GM12878 (cell line): ENCODE data around the gene LGALS4. TPM values are rescaled to one million over a fixed set of nuclear protein-coding genes. Genes with fewer than 3 reads are reported as not detected.

ENCODE experiments used
- ATAC-seq: fragments of 200-7000 bp; cut with Tn5 transposase; 3 replicates; pipeline ENCODE4 v1.9.1; 2020; ENCODE audit warnings: mild to moderate bottlenecking, moderate library complexity
- BruUV-seq: library from RNA; stranded (reverse); fragments of 400-500 nt; replicated peaks from 2 replicates; lab custom pipeline; 2021; lab: Mats Ljungman, UMichigan
- CTCF ChIA-PET: fragments of 300-600 bp; sonication (Branson Sonifier 250); formaldehyde crosslinking; extraction: SDS; loops from one replicate; lab custom pipeline; 2021; ENCODE audit warnings: inconsistent platforms; lab: Yijun Ruan, JAX
- POLR2A ChIA-PET: fragments of 350-600 bp; formaldehyde crosslinking; extraction: SDS; loops from one replicate; lab custom pipeline; 2021; ENCODE audit warnings: inconsistent platforms; lab: Charles Lee
- RAD21 ChIA-PET: fragments of 300-600 bp; sonication (Branson Sonifier 250); formaldehyde crosslinking; loops from one replicate; lab custom pipeline; 2023; ENCODE audit warnings: antibody characterized with exemption; ENCODE audit not compliant: unreplicated experiment; lab: Charles Lee
- SMC1A ChIA-PET: fragments of 300-600 bp; sonication (Branson Sonifier 250); formaldehyde crosslinking; loops from one replicate; lab custom pipeline; 2023; ENCODE audit not compliant: unreplicated experiment, uncharacterized antibody; lab: Charles Lee
- DNase-seq: peaks from one replicate; pipeline ENCODE4 v3.0.0-alpha.2; 2011; ENCODE audit warnings: low read depth, low spot score
- FAIRE-seq: peaks from 3 replicates; lab custom pipeline; 2011; peaks lifted over from hg19 to GRCh38; lab: Jason Lieb, UNC
- H2AFZ ChIP-seq: 2 replicates; pipeline ENCODE4 v1.6.0; 2011; ENCODE audit warnings: low read depth, low read length, control low read depth; ENCODE audit not compliant: control insufficient read depth
- H3K27ac ChIP-seq: 2 replicates; pipeline ENCODE4 v1.5.1; 2011; ENCODE audit warnings: control low read depth; ENCODE audit not compliant: control insufficient read depth, insufficient read depth
- H3K27me3 ChIP-seq, 2 experiments: replicated peaks in 1 of 2; 2 replicates each; pipeline versions ENCODE4 v1.6.0 to v1.6.1; 2011; ENCODE audit warnings: low read length in 1 of 2; ENCODE audit not compliant: control insufficient read depth in 2 of 2, insufficient read depth in 2 of 2
- H3K36me3 ChIP-seq, 2 experiments: 2 replicates each; pipeline ENCODE4 v1.5.1; 2011; ENCODE audit warnings: low read length in 1 of 2; ENCODE audit not compliant: control insufficient read depth in 2 of 2, insufficient read depth in 2 of 2
- H3K4me1 ChIP-seq: 2 replicates; pipeline ENCODE4 v1.6.1; 2011; ENCODE audit warnings: mild to moderate bottlenecking, low read length, moderate library complexity, mixed read lengths; ENCODE audit not compliant: control insufficient read depth, insufficient read depth
- H3K4me2 ChIP-seq: 2 replicates; pipeline ENCODE4 v1.6.0; 2011; ENCODE audit warnings: control low read depth; ENCODE audit not compliant: control insufficient read depth, insufficient read depth
- H3K4me3 ChIP-seq: fragments of 200-600 bp; sonication (generic); 2 replicates; pipeline ENCODE4 v1.5.1; 2016
- H3K79me2 ChIP-seq: 2 replicates; pipeline ENCODE4 v1.6.0; 2011; ENCODE audit warnings: low read length; ENCODE audit not compliant: control insufficient read depth, insufficient read depth
- H3K9ac ChIP-seq: 2 replicates; pipeline ENCODE4 v1.8.0; 2011; ENCODE audit warnings: low read length, control low read depth, mixed read lengths; ENCODE audit not compliant: control insufficient read depth, insufficient read depth
- H3K9me3 ChIP-seq: replicated peaks from 3 replicates; pipeline ENCODE4 v1.5.1; 2011; ENCODE audit warnings: mild to moderate bottlenecking, low read length; ENCODE audit not compliant: control insufficient read depth, insufficient read depth
- H4K20me1 ChIP-seq: 2 replicates; pipeline ENCODE4 v1.6.0; 2011; ENCODE audit not compliant: control insufficient read depth, insufficient read depth
- ATF3 ChIP-seq: IDR thresholded peaks from 2 replicates; pipeline ENCODE4 v1.6.1; 2011; ENCODE audit warnings: low read depth, mild to moderate bottlenecking, low read length, moderate library complexity, borderline replicate concordance; ENCODE audit errors: extremely low read depth
- BCL11A ChIP-seq: IDR thresholded peaks from 2 replicates; pipeline ENCODE4 v1.6.1; 2011; ENCODE audit warnings: low read depth, low read length
- BCL3 ChIP-seq: IDR thresholded peaks from 2 replicates; pipeline ENCODE4 v1.6.1; 2011; ENCODE audit warnings: borderline replicate concordance, low read depth, mild to moderate bottlenecking, moderate library complexity, low read length; ENCODE audit not compliant: insufficient read depth, poor library complexity, severe bottlenecking
- DPF2 ChIP-seq: fragments of 450-650 bp; IDR thresholded peaks from 2 replicates; pipeline ENCODE4 v1.6.1; 2017; ENCODE audit warnings: mild to moderate bottlenecking
- E2F4 ChIP-seq: IDR thresholded peaks from 2 replicates; pipeline ENCODE4 v1.6.1; 2012; ENCODE audit warnings: low read depth, low read length, improper control_type of control experiment
- EZH2 ChIP-seq: IDR thresholded peaks from 2 replicates; pipeline ENCODE4 v1.6.1; 2012; ENCODE audit warnings: low read depth, mild to moderate bottlenecking, control low read depth, inconsistent platforms, low read length, borderline replicate concordance; ENCODE audit not compliant: control insufficient read depth
- HDGF ChIP-seq: fragments of 450-650 bp; IDR thresholded peaks from 2 replicates; pipeline ENCODE4 v1.6.1; 2016; ENCODE audit warnings: antibody characterized with exemption
- NFIC ChIP-seq: IDR thresholded peaks from 2 replicates; pipeline ENCODE4 v1.6.1; 2012; ENCODE audit warnings: low read depth, mild to moderate bottlenecking, inconsistent platforms, low read length, moderate library complexity
- NR2C2 ChIP-seq: IDR thresholded peaks from 2 replicates; pipeline ENCODE4 v1.6.1; 2011; ENCODE audit warnings: borderline replicate concordance, low read depth; ENCODE audit not compliant: control insufficient read depth, insufficient read length
- NR2F1 ChIP-seq: fragments of 450-650 bp; conservative IDR thresholded peaks from 2 replicates; pipeline ENCODE4 v1.6.1; 2017; ENCODE audit warnings: mild to moderate bottlenecking
- PBX3 ChIP-seq: IDR thresholded peaks from 2 replicates; pipeline ENCODE4 v1.6.1; 2011; ENCODE audit warnings: mild to moderate bottlenecking, low read depth, low read length, moderate library complexity; ENCODE audit not compliant: insufficient replicate concordance
- RB1 ChIP-seq: fragments of 450-650 bp; formaldehyde crosslinking; IDR thresholded peaks from 2 replicates; pipeline ENCODE4 v1.6.1; 2017; ENCODE audit warnings: mild to moderate bottlenecking, borderline replicate concordance
- STAT1 ChIP-seq: fragments of 450-650 bp; conservative IDR thresholded peaks from 2 replicates; pipeline ENCODE4 v1.6.1; 2014; ENCODE audit warnings: antibody characterized with exemption, mild to moderate bottlenecking
- ZNF207 ChIP-seq: fragments of 450-650 bp; IDR thresholded peaks from 2 replicates; pipeline ENCODE4 v1.6.1; 2014; ENCODE audit warnings: antibody characterized with exemption, mild to moderate bottlenecking, borderline replicate concordance
- ZNF217 ChIP-seq: fragments of 450-650 bp; IDR thresholded peaks from 2 replicates; pipeline ENCODE4 v1.6.1; 2017; ENCODE audit warnings: antibody characterized with exemption, mild to moderate bottlenecking
- ZNF687 ChIP-seq: fragments of 450-650 bp; IDR thresholded peaks from 2 replicates; pipeline ENCODE4 v1.6.1; 2017; ENCODE audit warnings: mild to moderate bottlenecking, moderate library complexity
- ZSCAN29 ChIP-seq: fragments of 450-650 bp; IDR thresholded peaks from 2 replicates; pipeline ENCODE4 v1.6.1; 2017; ENCODE audit warnings: mild to moderate bottlenecking, moderate library complexity
- WGBS: methylation state at CpG from one replicate; pipeline ENCODE4 v1.1.6; 2016; ENCODE audit warnings: low lambda C conversion rate; ENCODE audit not compliant: insufficient replicate concordance, insufficient coverage; ENCODE audit errors: missing lambda C conversion rate; 5-methylcytosine and 5-hydroxymethylcytosine counted together
- in situ Hi-C: fragments of 300-500 bp; cut with MboI; formaldehyde crosslinking; loops from 9 replicates; pipeline ENCODE4 v1.14.3; 2018; ENCODE audit warnings: mixed read lengths
- intact Hi-C: fragments of 100-400 bp; cut with micrococcal nuclease; formaldehyde crosslinking; loops from one replicate; pipeline ENCODE4 v1.14.2; 2022; ENCODE audit not compliant: unreplicated experiment
- polyA plus RNA-seq, 11 experiments: library from polyadenylated mRNA; depleted of rRNA in 4 of 11; unstranded in 6 of 11; stranded (reverse) in 5 of 11; fragments of >200 nt; fragmentation: Nextera tagmentation in 4 of 11; fragmentation: Illumina TruSeq in 1 of 11; extraction: Ambion mirVana in 4 of 11; extraction: Trizol in 1 of 11; gene quantifications; 1 replicate in 1 of 11; 2 replicates in 10 of 11; pipeline versions ENCODE4 v1.2.1 to v1.2.3, GENCODE V29; 2011 to 2016; ENCODE audit warnings: inconsistent platforms in 2 of 11, missing spikeins in 2 of 11, low read depth in 1 of 11
- total RNA-seq, 4 experiments: library from RNA; depleted of rRNA in 3 of 4; stranded (reverse); fragments of >200 nt in 3 of 4; fragmentation: Illumina TruSeq in 1 of 4; extraction: Trizol in 1 of 4; gene quantifications; 2 replicates each; pipeline versions ENCODE4 v1.2.1 to v1.2.3, GENCODE V29; 2013 to 2021

The LGALS4 gene
- total and polyA plus RNA-seq, 10 of the 15 experiments (the other 5 are each of a cell fraction or from before 2014, with no cell fraction given) = 0.13 to 2.1 (median 0.26) TPM; not detected in 4

- ChIA-PET POLR2A (interaction anchor here (0.7 kb wide), 1 partner anchor 325 kb away, joined by 6 read pairs; no protein-coding TSS in a partner anchor), CTCF (no interaction called here), RAD21 (no interaction called here), SMC1A (interaction anchor here (0.7 kb wide), 1 partner anchor 24 kb away, joined by 3 read pairs; no protein-coding TSS in a partner anchor)
- intact Hi-C loops (no loop called here), in situ Hi-C loops (no loop called here)
- Histone ChIP-seq H3K79me2 (no peaks in the 10 kb centered on the region), H3K4me2 (no peak overlapping the region), H2AFZ (no peak overlapping the region), H3K9ac (no peak overlapping the region), H3K4me1 (no peaks in the 10 kb centered on the region), H3K4me3 (no peak overlapping the region), H3K9me3 (no peaks in the 10 kb centered on the region), H3K36me3 (no peaks in the 10 kb centered on the region), H3K27me3 (no peaks in the 10 kb centered on the region), H3K27ac (no peak overlapping the region), H4K20me1 (no peaks in the 10 kb centered on the region)
- 65% methylated on average over 3 of the region's 3 CpGs for WGBS
- BruUV-seq = no TSS peak
- FAIRE-seq = no peak
- DNase-seq = no peak
- ATAC-seq = no peak
- TF ChIP-seq ZNF207 (no peak), BCL3 (no peak), PBX3 (no peak), EZH2 (no peak), ZSCAN29 (no peak), NFIC (no peak), BCL11A (no peak), HDGF (no peak), NR2C2 (no peak), RB1 (no peak), E2F4 (no peak), ZNF217 (no peak), ZNF687 (no peak), DPF2 (no peak), ATF3 (no peak), STAT1 (no peak), NR2F1 (no peak)
Measured at GRCh38 chr19:38763795-38764220, 48.9 kb downstream of the LGALS4 start.
